K562 (cell line): ENCODE results near the gene SCAMP5. TPM values are rescaled to one million over a fixed set of nuclear protein-coding genes. Genes with fewer than 3 reads are reported as not detected.

ENCODE experiments used
- ATAC-seq: fragments of 200-7000 bp; cut with Tn5 transposase; 3 replicates; pipeline ENCODE4 v1.9.1; 2020; ENCODE audit warnings: moderate library complexity
- BruUV-seq: library from RNA; stranded (reverse); fragments of 400-500 nt; replicated peaks from 2 replicates; lab custom pipeline; 2021; lab: Mats Ljungman, UMichigan
- CTCF ChIA-PET: fragments of 300-600 bp; formaldehyde crosslinking; extraction: SDS; loops from one replicate; lab custom pipeline; 2021; ENCODE audit warnings: low intra/inter-chr PET ratio; lab: Yijun Ruan, JAX
- POLR2A ChIA-PET: fragments of 300-600, 350-650 bp; sonication (Branson Sonifier 250); formaldehyde crosslinking; extraction: SDS; loops from one replicate; lab custom pipeline; 2021; ENCODE audit warnings: antibody characterized with exemption, inconsistent platforms; lab: Yijun Ruan, JAX
- DNase-seq, 4 experiments: peaks; one replicate each; pipeline versions ENCODE4 v3.0.0 to v3.0.0-alpha.2; 2011 to 2018; ENCODE audit warnings: low spot score in 3 of 4, mixed read lengths in 3 of 4; ENCODE audit errors: extremely low read depth in 1 of 4
- FAIRE-seq: peaks from 2 replicates; lab custom pipeline; 2011; peaks lifted over from hg19 to GRCh38; lab: Jason Lieb, UNC
- H2AFZ ChIP-seq: 2 replicates; pipeline ENCODE4 v1.6.0; 2011; ENCODE audit warnings: low read depth, low read length, control low read depth, inconsistent platforms
- H3K27ac ChIP-seq: fragments of 200-600 bp; 3 replicates; pipeline ENCODE4 v1.8.0; 2011; ENCODE audit warnings: low read depth, mild to moderate bottlenecking, control low read depth, inconsistent platforms, low read length, moderate library complexity, mixed read lengths; ENCODE audit errors: extremely low read depth
- H3K27me3 ChIP-seq, 2 experiments: fragments of 300-600 bp in 1 of 2; 2 replicates in 1 of 2; 3 replicates in 1 of 2; pipeline versions ENCODE4 v1.6.0 to v1.8.0; 2011; ENCODE audit warnings: inconsistent platforms in 2 of 2, low read length in 2 of 2, mild to moderate bottlenecking in 1 of 2, mixed read lengths in 1 of 2, moderate library complexity in 1 of 2; ENCODE audit not compliant: control insufficient read depth in 2 of 2, insufficient read depth in 2 of 2
- H3K36me3 ChIP-seq: fragments of 300-600 bp; 3 replicates; pipeline ENCODE4 v1.8.0; 2011; ENCODE audit warnings: mild to moderate bottlenecking, low read length, inconsistent platforms; ENCODE audit not compliant: control insufficient read depth, insufficient read depth
- H3K4me1 ChIP-seq, 2 experiments: fragments of 200-600 bp in 1 of 2; replicated peaks in 1 of 2; 2 replicates in 1 of 2; 3 replicates in 1 of 2; pipeline versions ENCODE4 v1.5.1 to v1.8.0; 2011; ENCODE audit warnings: inconsistent platforms in 2 of 2, low read length in 2 of 2, mild to moderate bottlenecking in 1 of 2, mixed read lengths in 1 of 2, moderate library complexity in 1 of 2; ENCODE audit not compliant: control insufficient read depth in 2 of 2, insufficient read depth in 2 of 2
- H3K4me2 ChIP-seq: 2 replicates; pipeline ENCODE4 v1.6.1; 2011; ENCODE audit warnings: low read length, control low read depth, inconsistent platforms, mixed read lengths; ENCODE audit not compliant: insufficient read depth
- H3K4me3 ChIP-seq: fragments of 200-600 bp; sonication (generic), shearing (Covaris generic); 2 replicates; pipeline ENCODE4 v1.5.1; 2016; ENCODE audit warnings: control low read depth, inconsistent platforms
- H3K79me2 ChIP-seq: fragments of 200-600 bp; 3 replicates; pipeline ENCODE4 v1.8.0; 2011; ENCODE audit warnings: low read length, inconsistent platforms; ENCODE audit not compliant: control insufficient read depth, insufficient read depth
- H3K9ac ChIP-seq, 2 experiments: 2 replicates each; pipeline versions ENCODE4 v1.6.0 to v1.6.1; 2011; ENCODE audit warnings: low read depth in 2 of 2, low read length in 2 of 2, control low read depth in 1 of 2, inconsistent platforms in 1 of 2, mild to moderate bottlenecking in 1 of 2, mixed read lengths in 1 of 2; ENCODE audit not compliant: insufficient read depth in 1 of 2
- H3K9me1 ChIP-seq: one replicate; pipeline ENCODE4 v1.6.0; 2011; ENCODE audit warnings: inconsistent platforms, mild to moderate bottlenecking, low read length, moderate library complexity; ENCODE audit not compliant: control insufficient read depth, insufficient read depth
- H3K9me3 ChIP-seq: replicated peaks from 2 replicates; pipeline ENCODE4 v1.5.1; 2011; ENCODE audit warnings: low read depth, low read length, inconsistent platforms; ENCODE audit not compliant: control insufficient read depth, insufficient read depth
- H4K20me1 ChIP-seq: replicated peaks from 2 replicates; pipeline ENCODE4 v1.6.1; 2011; ENCODE audit warnings: low read length, inconsistent platforms, mixed read lengths; ENCODE audit not compliant: control insufficient read depth, insufficient read depth
- PHB2 ChIP-seq: fragments of 450-650 bp; IDR thresholded peaks from 2 replicates; pipeline ENCODE4 v1.6.1; 2017; ENCODE audit warnings: low read depth
- TAF9B ChIP-seq: fragments of 450-650 bp; IDR thresholded peaks from 2 replicates; pipeline ENCODE4 v1.6.1; 2018; ENCODE audit warnings: mild to moderate bottlenecking; ENCODE audit not compliant: partially characterized antibody
- ZNF431 ChIP-seq: sonication (generic); formaldehyde crosslinking; IDR thresholded peaks from 2 replicates; pipeline ENCODE4 v1.8.0; 2022; ENCODE audit warnings: mild to moderate bottlenecking, missing genetic modification reagents
- WGBS: fragments of 100-300 bp; shearing (Covaris generic); methylation state at CpG from one replicate; pipeline ENCODE4 v1.1.6; 2016; ENCODE audit warnings: low coverage, mixed read lengths; ENCODE audit not compliant: insufficient coverage; ENCODE audit errors: missing lambda C conversion rate; 5-methylcytosine and 5-hydroxymethylcytosine counted together
- in situ Hi-C: fragments of 300-500 bp; cut with MboI; formaldehyde crosslinking; loops from 4 replicates; pipeline ENCODE4 v1.15.0; 2018; ENCODE audit warnings: inconsistent platforms, mixed read lengths
- intact Hi-C: fragments of 100-400 bp; cut with micrococcal nuclease; formaldehyde crosslinking; loops from 2 replicates; pipeline ENCODE4 v1.14.2; 2022
- polyA plus RNA-seq, 8 experiments: library from polyadenylated mRNA; depleted of rRNA in 4 of 8; stranded (reverse) in 5 of 8; unstranded in 3 of 8; fragments of >200 nt; fragmentation: Nextera tagmentation in 2 of 8; fragmentation: Illumina TruSeq in 1 of 8; extraction: Ambion mirVana in 2 of 8; extraction: Trizol in 1 of 8; gene quantifications; 2 replicates each; pipeline versions ENCODE4 v1.2.1 to v1.2.3, GENCODE V29; 2011 to 2014; ENCODE audit warnings: inconsistent platforms in 1 of 8, missing spikeins in 1 of 8
- total RNA-seq, 7 experiments: library from RNA; depleted of rRNA in 6 of 7; stranded (reverse); fragments of >200 nt in 6 of 7; fragmentation: Illumina TruSeq in 2 of 7; extraction: Trizol in 2 of 7; gene quantifications; 2 replicates each; pipeline versions ENCODE4 v1.2.1 to v1.2.3, GENCODE V29; 2011 to 2021; ENCODE audit warnings: low replicate concordance in 1 of 7
- TF ChIP-seq, protein P1 (sequence below), 2 experiments: fragments of 250-450 bp in 1 of 2; fragments of 450-650 bp in 1 of 2; sonication (Bioruptor Pico) in 1 of 2; IDR thresholded peaks; 2 replicates each; pipeline versions ENCODE4 v1.6.1 to v1.8.0; 2016 to 2021; ENCODE audit warnings: mild to moderate bottlenecking in 2 of 2, moderate library complexity in 2 of 2, missing compliant biosample characterization in 1 of 2, missing genetic modification characterization in 1 of 2

Gene SCAMP5
- total and polyA plus RNA-seq, 9 of the 15 experiments (the other 6 are each of a cell fraction or from before 2014, with no cell fraction given): 0.09 to 0.29 (median 0.19) TPM; not detected in 5

- ATAC-seq (no peak), FAIRE-seq (no peak), DNase-seq (no peak)
- H3K9me1 ChIP-seq: no peaks in the 10 kb centered on the region
- H3K27ac ChIP-seq: no peak overlapping the region
- no peak overlapping the region for H2AFZ ChIP-seq
- H3K9ac ChIP-seq: no peak overlapping the region
- 0% methylated on average over 1 of the region's 1 CpG for WGBS
- peaks cover 13% of the 10 kb centered on the region for H4K20me1 ChIP-seq
- peaks cover 18 to 38% of the 10 kb centered on the region in 2 experiments for H3K4me1 ChIP-seq
- BruUV-seq: no TSS peak
- ChIA-PET POLR2A (interaction anchor here (0.8 to 1.4 kb wide), 3 partner anchors 12 to 187 kb away, joined by 3 to 5 read pairs (median 3); no protein-coding TSS in a partner anchor), CTCF (no interaction called here)
- peaks cover 7% of the 10 kb centered on the region; the same call in 1 of the 3 replicates for H3K79me2 ChIP-seq
- H3K4me2 ChIP-seq: no peak overlapping the region
- H3K36me3 ChIP-seq: no peaks in the 10 kb centered on the region
- intact Hi-C loops (no loop called here), in situ Hi-C loops (no loop called here)
- TF ChIP-seq, protein P1, sequence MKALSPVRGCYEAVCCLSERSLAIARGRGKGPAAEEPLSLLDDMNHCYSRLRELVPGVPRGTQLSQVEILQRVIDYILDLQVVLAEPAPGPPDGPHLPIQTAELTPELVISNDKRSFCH (CRISPR knock-in tag; IDR thresholded peaks at IDR 0.05): no peak
- TF ChIP-seq, protein P1 (tag; IDR thresholded peaks at IDR 0.05): no peak
- TF ChIP-seq TAF9B (no peak), PHB2 (no peak), ZNF431 (CRISPR knock-in tag) (no peak)
- H3K4me3 ChIP-seq: no peak overlapping the region
- H3K9me3 ChIP-seq: no peaks in the 10 kb centered on the region
- H3K27me3 ChIP-seq: peaks cover 34 to 53% of the 10 kb centered on the region in 2 experiments
Observed at GRCh38 chr15:74960286-74960685, 35.1 kb upstream of the SCAMP5 start.
